Stimulated activated CD8-positive, alpha-beta memory T cell treated with anti-CD3 and anti-CD28 coated beads, Interleukin-7, amount 100 ng/mL, for 48 hours (primary cell): ENCODE measurements around the gene EEF2KMT.

Experiments used
- DNase-seq, 2 donors: peaks; one replicate each; pipeline ENCODE4 v3.0.0-alpha.2; 2020; ENCODE audit warnings: low read depth in 1 of 2; ENCODE audit errors: extremely low read depth in 1 of 2

The EEF2KMT gene

GRCh38 chr16:5044011-5044540, 53.5 kb downstream of the EEF2KMT start:
- no peak for DNase-seq

DNA sequence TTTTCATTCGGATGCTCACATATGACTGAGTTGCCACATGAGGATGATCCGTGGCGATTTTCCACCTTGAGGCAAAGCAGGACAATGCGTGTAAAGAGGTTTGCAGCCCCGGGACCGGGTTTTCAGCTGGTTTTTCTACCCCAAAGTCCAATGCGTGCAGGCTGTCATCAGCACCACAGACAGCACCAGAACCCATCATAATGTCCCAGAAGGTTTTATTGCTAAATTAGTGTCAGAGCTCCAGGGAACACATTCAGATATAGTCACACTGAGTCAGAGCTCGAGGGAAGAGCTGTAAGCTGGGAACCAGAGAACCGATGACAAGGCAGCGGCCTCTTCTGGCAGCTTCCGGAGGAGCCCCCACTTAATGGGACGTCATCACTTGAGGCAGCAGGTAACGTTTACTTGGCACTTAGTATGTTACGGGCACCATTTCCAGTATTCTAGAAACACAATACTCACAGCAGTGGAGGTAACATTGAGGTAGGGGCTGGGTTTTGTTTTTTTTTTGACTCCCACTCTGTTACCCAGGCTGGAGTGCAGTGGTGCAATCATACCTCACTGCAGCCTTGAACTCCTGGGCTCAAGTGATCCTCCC, 54.9 kb downstream of the EEF2KMT start:
- DNase-seq: no peak

DNA sequence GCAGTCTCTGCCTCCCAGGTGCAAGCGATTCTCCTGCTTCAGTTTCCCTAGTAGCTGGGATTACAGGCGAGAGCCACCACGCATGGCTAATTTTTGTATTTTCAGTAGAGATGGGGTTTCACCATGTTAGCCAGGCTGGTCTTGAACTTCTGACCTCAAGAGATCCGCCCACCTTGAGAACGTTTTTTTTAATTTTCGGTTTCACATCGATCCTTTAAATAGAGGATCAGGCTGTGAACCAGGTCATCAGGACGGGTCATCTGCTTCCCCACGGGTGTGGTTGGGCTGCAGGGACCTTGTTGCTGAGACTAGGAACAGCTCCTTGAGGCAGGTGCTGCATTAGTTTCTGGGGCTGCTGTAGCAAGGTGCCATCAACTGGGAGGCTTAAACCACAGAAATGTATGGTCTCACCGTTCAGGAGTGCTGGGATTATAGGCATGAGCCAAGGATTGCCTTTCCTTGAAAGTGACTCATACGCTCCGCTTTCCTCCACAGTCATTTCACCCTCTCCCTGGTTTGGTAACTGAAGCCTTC, 55.9 kb downstream of the EEF2KMT start:
- no peak for DNase-seq

GRCh38 chr16:5040451-5040850, 57.1 kb downstream of the EEF2KMT start:
- DNase-seq: no peak

DNA sequence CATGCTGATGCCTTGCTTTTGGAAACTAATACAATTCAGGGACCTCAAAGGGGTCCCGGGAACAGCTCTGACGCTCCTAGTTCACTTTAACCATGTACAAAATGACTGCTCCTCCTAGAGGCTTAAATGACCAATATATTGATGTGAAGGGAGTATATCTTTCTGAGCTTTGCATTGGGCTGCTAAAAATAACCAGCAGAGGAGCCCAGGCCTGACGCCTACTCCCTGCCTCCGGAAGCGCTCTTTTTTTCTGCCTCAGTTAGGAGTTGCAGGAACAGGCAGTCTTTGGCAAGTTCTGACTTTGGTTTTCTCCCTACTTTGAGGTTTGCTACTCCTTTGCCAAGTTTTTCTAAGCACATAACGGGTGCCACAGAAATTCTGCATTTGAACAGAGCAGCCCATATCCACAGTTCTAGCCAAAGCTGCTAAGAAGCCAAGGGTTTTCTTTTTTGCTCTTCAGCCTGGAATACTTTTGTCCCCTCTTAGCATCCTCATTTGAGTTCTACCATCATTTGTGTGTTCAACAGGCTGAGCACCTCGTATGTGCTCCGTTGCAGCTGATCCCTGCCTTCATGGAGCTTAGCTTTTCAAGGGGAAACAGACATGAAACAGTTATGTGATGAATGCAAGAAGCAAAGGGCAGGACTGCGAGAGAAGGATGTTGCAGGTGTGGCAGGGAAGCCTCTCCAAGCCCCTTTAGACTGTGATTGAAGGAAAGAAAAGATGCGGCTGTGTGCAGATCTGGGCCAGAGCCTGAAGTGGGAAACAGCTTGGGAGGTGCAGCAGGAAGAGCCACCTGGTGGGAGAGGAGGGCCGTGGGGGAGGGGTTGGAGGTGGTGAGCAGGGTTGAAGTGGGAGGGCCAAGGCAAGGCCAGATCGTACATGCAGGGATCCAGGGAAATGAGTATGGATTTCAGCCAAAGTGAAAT, 61.1 kb downstream of the EEF2KMT start:
- no peak for DNase-seq

DNA sequence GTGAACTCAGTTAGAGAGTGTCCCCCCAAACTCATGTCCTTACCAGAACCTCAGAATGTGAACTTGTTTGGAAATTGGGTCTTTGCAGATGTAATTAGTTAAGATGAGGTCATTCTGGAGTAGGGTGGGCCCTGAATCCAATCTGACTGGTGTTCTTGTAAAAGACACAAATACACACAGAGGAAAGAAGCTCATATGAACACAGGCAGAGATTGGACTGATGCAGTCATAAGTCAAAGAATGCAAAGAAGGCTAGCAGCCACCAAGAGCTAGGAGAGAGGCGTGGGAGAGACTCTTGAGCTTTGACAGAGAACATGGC, 61.7 kb downstream of the EEF2KMT start:
- DNase-seq: no peak
